WERI-Rb-1 (cell line): ENCODE measurements around the gene CDV3.

ENCODE experiments used
- DNase-seq: peaks from one replicate; pipeline ENCODE4 v3.0.0-alpha.2; 2020
- H3K27ac ChIP-seq: fragments of 250-450 bp; sonication (Bioruptor Pico); 2 replicates; pipeline ENCODE4 v1.5.1; 2020; ENCODE audit warnings: mild to moderate bottlenecking, moderate library complexity
- H3K27me3 ChIP-seq: fragments of 250-450 bp; sonication (Bioruptor Pico); 2 replicates; pipeline ENCODE4 v1.5.1; 2021; ENCODE audit warnings: mild to moderate bottlenecking, low read depth, moderate library complexity; ENCODE audit not compliant: insufficient read depth, severe bottlenecking
- H3K36me3 ChIP-seq: fragments of 250-450 bp; sonication (Bioruptor Pico); 2 replicates; pipeline ENCODE4 v1.5.1; 2020; ENCODE audit warnings: mild to moderate bottlenecking, moderate library complexity
- H3K4me3 ChIP-seq: 2 replicates; pipeline ENCODE4 v1.5.1; 2011; ENCODE audit warnings: low read depth, mild to moderate bottlenecking, control low read depth, low read length
- H3K9me3 ChIP-seq: fragments of 250-450 bp; sonication (Bioruptor Pico); 2 replicates; pipeline ENCODE4 v1.5.1; 2021; ENCODE audit warnings: mild to moderate bottlenecking, moderate library complexity; ENCODE audit not compliant: severe bottlenecking
- CTCF ChIP-seq: IDR thresholded peaks from 2 replicates; pipeline ENCODE4 v1.5.1; 2011; ENCODE audit warnings: low read depth, mild to moderate bottlenecking, control low read depth, inconsistent platforms, low read length

Gene CDV3

GRCh38 chr3:133600572-133601081 is 27.1 kb downstream of the CDV3 start:
- peaks cover 9% of the 10 kb centered on the region for H3K36me3 ChIP-seq
- no peak for DNase-seq

GRCh38 chr3:133606342-133606741 is 32.9 kb downstream of the CDV3 start:
- H3K27ac ChIP-seq = no peak overlapping the region
- no peaks in the 10 kb centered on the region for H3K27me3 ChIP-seq
- H3K4me3 ChIP-seq = no peak overlapping the region
- peaks cover 38% of the 10 kb centered on the region for H3K36me3 ChIP-seq
- no peak for DNase-seq
- TF ChIP-seq CTCF = no peak
- no peaks in the 10 kb centered on the region for H3K9me3 ChIP-seq

More at GRCh38 chr3:133600572-133601081, 27.1 kb downstream of the CDV3 start:
- Histone ChIP-seq H3K27me3 (no peaks in the 10 kb centered on the region), H3K4me3 (no peak overlapping the region), H3K9me3 (no peaks in the 10 kb centered on the region), H3K27ac (no peak overlapping the region)
- no peak for TF ChIP-seq CTCF

GRCh38 chr3:133606902-133607301 is 33.4 kb downstream of the CDV3 start:
- Histone ChIP-seq H3K27me3 (no peaks in the 10 kb centered on the region), H3K36me3 (peaks cover 42% of the 10 kb centered on the region), H3K9me3 (no peaks in the 10 kb centered on the region), H3K27ac (no peak overlapping the region), H3K4me3 (no peak overlapping the region)
- TF ChIP-seq CTCF = no peak
- no peak for DNase-seq

- no peak for DNase-seq
- Histone ChIP-seq H3K36me3 (peaks cover 41% of the 10 kb centered on the region), H3K27me3 (no peaks in the 10 kb centered on the region), H3K27ac (no peak overlapping the region), H3K9me3 (no peaks in the 10 kb centered on the region), H3K4me3 (no peak overlapping the region)
- no peak for TF ChIP-seq CTCF
Observed at GRCh38 chr3:133607816-133608215, 34.3 kb downstream of the CDV3 start.

- Histone ChIP-seq H3K9me3 (no peaks in the 10 kb centered on the region), H3K27ac (no peak overlapping the region), H3K36me3 (peaks cover 45% of the 10 kb centered on the region), H3K27me3 (no peaks in the 10 kb centered on the region), H3K4me3 (no peak overlapping the region)
- TF ChIP-seq CTCF = no peak
- no peak for DNase-seq
Observed at GRCh38 chr3:133608388-133608787, 34.9 kb downstream of the CDV3 start.

- H3K27me3 ChIP-seq = no peaks in the 10 kb centered on the region
- DNase-seq = no peak
- H3K36me3 ChIP-seq = peaks cover 53% of the 10 kb centered on the region
- no peak for TF ChIP-seq CTCF
- no peaks in the 10 kb centered on the region for H3K9me3 ChIP-seq
- H3K4me3 ChIP-seq = no peak overlapping the region
- no peak overlapping the region for H3K27ac ChIP-seq
Observed at GRCh38 chr3:133610031-133610430, 36.5 kb downstream of the CDV3 start.
